K562 (cell line): ENCODE measurements around the gene ID1. TPM values are rescaled to one million over a fixed set of nuclear protein-coding genes. Genes with fewer than 3 reads are reported as not detected.

Experiments used
- ATAC-seq: fragments of 200-7000 bp; cut with Tn5 transposase; 3 replicates; pipeline ENCODE4 v1.9.1; 2020; ENCODE audit warnings: moderate library complexity
- BruUV-seq: library from RNA; stranded (reverse); fragments of 400-500 nt; replicated peaks from 2 replicates; lab custom pipeline; 2021; lab: Mats Ljungman, UMichigan
- CTCF ChIA-PET: fragments of 300-600 bp; formaldehyde crosslinking; extraction: SDS; loops from one replicate; lab custom pipeline; 2021; ENCODE audit warnings: low intra/inter-chr PET ratio; lab: Yijun Ruan, JAX
- POLR2A ChIA-PET: fragments of 300-600, 350-650 bp; sonication (Branson Sonifier 250); formaldehyde crosslinking; extraction: SDS; loops from one replicate; lab custom pipeline; 2021; ENCODE audit warnings: antibody characterized with exemption, inconsistent platforms; lab: Yijun Ruan, JAX
- DNase-seq, 4 experiments: peaks; one replicate each; pipeline versions ENCODE4 v3.0.0 to v3.0.0-alpha.2; 2011 to 2018; ENCODE audit warnings: low spot score in 3 of 4, mixed read lengths in 3 of 4; ENCODE audit errors: extremely low read depth in 1 of 4
- FAIRE-seq: peaks from 2 replicates; lab custom pipeline; 2011; peaks lifted over from hg19 to GRCh38; lab: Jason Lieb, UNC
- H2AFZ ChIP-seq: 2 replicates; pipeline ENCODE4 v1.6.0; 2011; ENCODE audit warnings: low read depth, low read length, control low read depth, inconsistent platforms
- H3K27ac ChIP-seq: fragments of 200-600 bp; 3 replicates; pipeline ENCODE4 v1.8.0; 2011; ENCODE audit warnings: low read depth, mild to moderate bottlenecking, control low read depth, inconsistent platforms, low read length, moderate library complexity, mixed read lengths; ENCODE audit errors: extremely low read depth
- H3K27me3 ChIP-seq, 2 experiments: fragments of 300-600 bp in 1 of 2; 2 replicates in 1 of 2; 3 replicates in 1 of 2; pipeline versions ENCODE4 v1.6.0 to v1.8.0; 2011; ENCODE audit warnings: inconsistent platforms in 2 of 2, low read length in 2 of 2, mild to moderate bottlenecking in 1 of 2, mixed read lengths in 1 of 2, moderate library complexity in 1 of 2; ENCODE audit not compliant: control insufficient read depth in 2 of 2, insufficient read depth in 2 of 2
- H3K36me3 ChIP-seq: fragments of 300-600 bp; 3 replicates; pipeline ENCODE4 v1.8.0; 2011; ENCODE audit warnings: mild to moderate bottlenecking, low read length, inconsistent platforms; ENCODE audit not compliant: control insufficient read depth, insufficient read depth
- H3K4me1 ChIP-seq, 2 experiments: fragments of 200-600 bp in 1 of 2; replicated peaks in 1 of 2; 2 replicates in 1 of 2; 3 replicates in 1 of 2; pipeline versions ENCODE4 v1.5.1 to v1.8.0; 2011; ENCODE audit warnings: inconsistent platforms in 2 of 2, low read length in 2 of 2, mild to moderate bottlenecking in 1 of 2, mixed read lengths in 1 of 2, moderate library complexity in 1 of 2; ENCODE audit not compliant: control insufficient read depth in 2 of 2, insufficient read depth in 2 of 2
- H3K4me2 ChIP-seq: 2 replicates; pipeline ENCODE4 v1.6.1; 2011; ENCODE audit warnings: low read length, control low read depth, inconsistent platforms, mixed read lengths; ENCODE audit not compliant: insufficient read depth
- H3K4me3 ChIP-seq: fragments of 200-600 bp; sonication (generic), shearing (Covaris generic); 2 replicates; pipeline ENCODE4 v1.5.1; 2016; ENCODE audit warnings: control low read depth, inconsistent platforms
- H3K79me2 ChIP-seq: fragments of 200-600 bp; 3 replicates; pipeline ENCODE4 v1.8.0; 2011; ENCODE audit warnings: low read length, inconsistent platforms; ENCODE audit not compliant: control insufficient read depth, insufficient read depth
- H3K9ac ChIP-seq, 2 experiments: 2 replicates each; pipeline versions ENCODE4 v1.6.0 to v1.6.1; 2011; ENCODE audit warnings: low read depth in 2 of 2, low read length in 2 of 2, control low read depth in 1 of 2, inconsistent platforms in 1 of 2, mild to moderate bottlenecking in 1 of 2, mixed read lengths in 1 of 2; ENCODE audit not compliant: insufficient read depth in 1 of 2
- H3K9me1 ChIP-seq: one replicate; pipeline ENCODE4 v1.6.0; 2011; ENCODE audit warnings: inconsistent platforms, mild to moderate bottlenecking, low read length, moderate library complexity; ENCODE audit not compliant: control insufficient read depth, insufficient read depth
- H3K9me3 ChIP-seq: replicated peaks from 2 replicates; pipeline ENCODE4 v1.5.1; 2011; ENCODE audit warnings: low read depth, low read length, inconsistent platforms; ENCODE audit not compliant: control insufficient read depth, insufficient read depth
- H4K20me1 ChIP-seq: replicated peaks from 2 replicates; pipeline ENCODE4 v1.6.1; 2011; ENCODE audit warnings: low read length, inconsistent platforms, mixed read lengths; ENCODE audit not compliant: control insufficient read depth, insufficient read depth
- C11orf30 ChIP-seq: fragments of 450-650 bp; IDR thresholded peaks from 2 replicates; pipeline ENCODE4 v1.6.1; 2016; ENCODE audit warnings: low read depth, mild to moderate bottlenecking
- CEBPG ChIP-seq, 3 experiments: fragments of 200-800 bp in 1 of 3; sonication (Bioruptor generic) in 1 of 3; sonication (generic) in 1 of 3; formaldehyde crosslinking in 1 of 3; IDR thresholded peaks in 2 of 3; conservative IDR thresholded peaks in 1 of 3; 2 replicates each; pipeline versions ENCODE4 v1.6.1 to v1.8.0; 2016 to 2022; ENCODE audit warnings: missing compliant biosample characterization in 2 of 3, missing genetic modification characterization in 2 of 3, mild to moderate bottlenecking in 1 of 3, missing genetic modification reagents in 1 of 3
- ETV6 ChIP-seq, 3 experiments: fragments of 150-350 bp in 1 of 3; sonication (generic) in 1 of 3; formaldehyde crosslinking in 1 of 3; IDR thresholded peaks; 2 replicates each; pipeline versions ENCODE4 v1.6.1 to v1.8.0; 2014 to 2022; ENCODE audit warnings: borderline replicate concordance in 2 of 3, low read depth in 2 of 3, antibody characterized with exemption in 1 of 3, low read length in 1 of 3, mild to moderate bottlenecking in 1 of 3, missing genetic modification reagents in 1 of 3
- FUS ChIP-seq: fragments of 200-400 bp; formaldehyde crosslinking; optimal IDR thresholded peaks from 2 replicates; pipeline ENCODE3; 2017; ENCODE audit warnings: low read depth, low read length
- GTF2E2 ChIP-seq: fragments of 200-800 bp; sonication (Bioruptor generic); IDR thresholded peaks from 2 replicates; pipeline ENCODE4 v1.6.1; 2016; ENCODE audit warnings: missing genetic modification characterization, missing compliant biosample characterization
- HDAC6 ChIP-seq: IDR thresholded peaks from 2 replicates; pipeline ENCODE4 v1.6.1; 2012; ENCODE audit warnings: low read depth, mild to moderate bottlenecking, control low read depth, inconsistent platforms, low read length, moderate library complexity
- HMG20A ChIP-seq: fragments of 450-650 bp; formaldehyde crosslinking; conservative IDR thresholded peaks from 2 replicates; pipeline ENCODE4 v1.4.0; 2020; ENCODE audit warnings: mild to moderate bottlenecking, mixed read lengths
- HNRNPL ChIP-seq: fragments of 200-400 bp; formaldehyde crosslinking; IDR thresholded peaks from 2 replicates; pipeline ENCODE4 v1.6.1; 2017; ENCODE audit warnings: low read depth, mild to moderate bottlenecking, low read length
- NCOA2 ChIP-seq, 2 experiments: fragments of 450-650 bp; IDR thresholded peaks; 2 replicates each; pipeline ENCODE4 v1.6.1; 2018; ENCODE audit warnings: mild to moderate bottlenecking in 2 of 2, moderate library complexity in 1 of 2; ENCODE audit not compliant: partially characterized antibody in 2 of 2
- NCOA6 ChIP-seq: fragments of 450-650 bp; IDR thresholded peaks from 2 replicates; pipeline ENCODE4 v1.6.1; 2017; ENCODE audit warnings: mild to moderate bottlenecking
- NFRKB ChIP-seq: fragments of 450-650 bp; IDR thresholded peaks from 2 replicates; pipeline ENCODE4 v1.6.1; 2016; ENCODE audit warnings: low read depth
- PHF21A ChIP-seq: fragments of 450-650 bp; IDR thresholded peaks from 2 replicates; pipeline ENCODE4 v1.6.1; 2017; ENCODE audit warnings: low read depth, borderline replicate concordance
- POLR2AphosphoS5 ChIP-seq: IDR thresholded peaks from 2 replicates; pipeline ENCODE4 v1.6.1; 2011; ENCODE audit warnings: mild to moderate bottlenecking, low read depth, low read length, moderate library complexity; ENCODE audit not compliant: control insufficient read depth, insufficient read depth
- POU5F1 ChIP-seq: fragments of 150-350 bp; IDR thresholded peaks from 2 replicates; pipeline ENCODE4 v1.6.1; 2014; ENCODE audit warnings: borderline replicate concordance, low read length, low read depth, mild to moderate bottlenecking; ENCODE audit not compliant: partially characterized antibody
- TCFL5 ChIP-seq: fragments of 250-450 bp; sonication (Bioruptor Pico); conservative IDR thresholded peaks from 2 replicates; pipeline ENCODE4 v1.6.1; 2021; ENCODE audit warnings: mild to moderate bottlenecking, moderate library complexity, matching md5 sums
- ZNF395 ChIP-seq: fragments of 200-800 bp; sonication (Bioruptor generic); IDR thresholded peaks from 2 replicates; pipeline ENCODE4 v1.6.1; 2017; ENCODE audit warnings: missing genetic modification characterization, missing compliant biosample characterization
- ZNF507 ChIP-seq: conservative IDR thresholded peaks from 2 replicates; pipeline ENCODE4 v1.6.1; 2017; ENCODE audit warnings: missing genetic modification characterization, missing compliant biosample characterization
- ZNF75A ChIP-seq: fragments of 450-650 bp; formaldehyde crosslinking; IDR thresholded peaks from 2 replicates; pipeline ENCODE4 v1.4.0; 2020; ENCODE audit warnings: mild to moderate bottlenecking
- WGBS: fragments of 100-300 bp; shearing (Covaris generic); methylation state at CpG from one replicate; pipeline ENCODE4 v1.1.6; 2016; ENCODE audit warnings: low coverage, mixed read lengths; ENCODE audit not compliant: insufficient coverage; ENCODE audit errors: missing lambda C conversion rate; 5-methylcytosine and 5-hydroxymethylcytosine counted together
- in situ Hi-C: fragments of 300-500 bp; cut with MboI; formaldehyde crosslinking; loops from 4 replicates; pipeline ENCODE4 v1.15.0; 2018; ENCODE audit warnings: inconsistent platforms, mixed read lengths
- intact Hi-C: fragments of 100-400 bp; cut with micrococcal nuclease; formaldehyde crosslinking; loops from 2 replicates; pipeline ENCODE4 v1.14.2; 2022
- polyA plus RNA-seq, 8 experiments: library from polyadenylated mRNA; depleted of rRNA in 4 of 8; stranded (reverse) in 5 of 8; unstranded in 3 of 8; fragments of >200 nt; fragmentation: Nextera tagmentation in 2 of 8; fragmentation: Illumina TruSeq in 1 of 8; extraction: Ambion mirVana in 2 of 8; extraction: Trizol in 1 of 8; gene quantifications; 2 replicates each; pipeline versions ENCODE4 v1.2.1 to v1.2.3, GENCODE V29; 2011 to 2014; ENCODE audit warnings: inconsistent platforms in 1 of 8, missing spikeins in 1 of 8
- total RNA-seq, 7 experiments: library from RNA; depleted of rRNA in 6 of 7; stranded (reverse); fragments of >200 nt in 6 of 7; fragmentation: Illumina TruSeq in 2 of 7; extraction: Trizol in 2 of 7; gene quantifications; 2 replicates each; pipeline versions ENCODE4 v1.2.1 to v1.2.3, GENCODE V29; 2011 to 2021; ENCODE audit warnings: low replicate concordance in 1 of 7
- TF ChIP-seq, protein P1 (sequence below): sonication (generic); formaldehyde crosslinking; IDR thresholded peaks from 2 replicates; pipeline ENCODE4 v1.8.0; 2022; ENCODE audit warnings: mild to moderate bottlenecking, missing genetic modification reagents

The ID1 gene
- total and polyA plus RNA-seq, 9 of the 15 experiments (the other 6 are each of a cell fraction or from before 2014, with no cell fraction given) = 1.4 to 358 (median 65.0) TPM

GRCh38 chr20:31581391-31581790, 23.7 kb upstream of the ID1 start:
- Histone ChIP-seq H3K36me3 (no peaks in the 10 kb centered on the region), H4K20me1 (no peaks in the 10 kb centered on the region), H3K27me3 (no peaks in the 10 kb centered on the region), H3K9ac (peak overlapping the region in 1 of 2 experiments; percentile 71; a peak in 2 of 4 replicates), H3K4me2 (no peak overlapping the region), H3K4me1 (peaks cover 0 to 10% of the 10 kb centered on the region in 2 experiments; a peak in 2 of 5 replicates), H3K4me3 (no peak overlapping the region), H2AFZ (no peak overlapping the region)
- POLR2A ChIA-PET = no interaction called here
- FAIRE-seq (no peak), ATAC-seq (no peak), DNase-seq (no peak)
- 69% methylated on average over 10 of the region's 13 CpGs for WGBS
- CTCF ChIA-PET = no interaction called here
- intact Hi-C loops = no loop called here
- TF ChIP-seq POLR2AphosphoS5 (no peak), HMG20A (CRISPR knock-in tag) (no peak), TCFL5 (CRISPR knock-in tag) (no peak), NCOA6 (no peak), ZNF395 (CRISPR knock-in tag) (no peak), POU5F1 (no peak), GTF2E2 (no peak), HNRNPL (no peak), ZNF507 (tag) (no peak), ZNF75A (CRISPR knock-in tag) (no peak), NCOA2 (IDR thresholded peaks at IDR 0.05; ENCODE audit: partially characterized antibody in 2 of 2) (no peak), FUS (no peak), CEBPG (CRISPR knock-in tag; IDR thresholded peaks at IDR 0.05) (no peak), CEBPG (tag; conservative IDR thresholded peaks at IDR 0.05 in 1 of 2, IDR thresholded peaks at IDR 0.05 in 1 of 2) (no peak), HDAC6 (no peak), C11orf30 (no peak), PHF21A (no peak), ETV6 (IDR thresholded peaks at IDR 0.05; ENCODE audit: borderline replicate concordance in 1 of 2, low read depth in 2 of 2, low read length in 1 of 2) (no peak), ETV6 (CRISPR knock-in tag; IDR thresholded peaks at IDR 0.05; ENCODE audit: borderline replicate concordance) (no peak), NFRKB (no peak)
- TF ChIP-seq, protein P1, sequence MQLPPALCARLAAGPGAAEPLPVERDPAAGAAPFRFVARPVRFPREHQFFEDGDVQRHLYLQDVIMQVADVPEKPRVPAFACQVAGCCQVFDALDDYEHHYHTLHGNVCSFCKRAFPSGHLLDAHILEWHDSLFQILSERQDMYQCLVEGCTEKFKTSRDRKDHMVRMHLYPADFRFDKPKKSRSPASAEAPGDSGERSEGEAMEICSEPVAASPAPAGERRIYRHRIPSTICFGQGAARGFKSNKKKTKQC (CRISPR knock-in tag) = no peak
- TF ChIP-seq, all 486 proteins: peak for 0
- no peak overlapping the region for H3K27ac ChIP-seq
- BruUV-seq = no TSS peak
- in situ Hi-C loops = loop anchor here (25.0 kb wide), 1 partner anchor 1056 kb away; no protein-coding TSS in a partner anchor
- H3K9me1 ChIP-seq = no peaks in the 10 kb centered on the region
- H3K79me2 ChIP-seq = no peaks in the 10 kb centered on the region
- H3K9me3 ChIP-seq = 0 out of 2 replicates have a peak, but pooled peaks cover 4% of the 10 kb centered on the region
